Measurements from ENCODE around the gene TBC1D20.
"Not testable (repeated sequence)": the region's sequence is repeated elsewhere in the genome, so short reads cannot be mapped to it uniquely, and the experiment has no call there.

The TBC1D20 gene

DNA sequence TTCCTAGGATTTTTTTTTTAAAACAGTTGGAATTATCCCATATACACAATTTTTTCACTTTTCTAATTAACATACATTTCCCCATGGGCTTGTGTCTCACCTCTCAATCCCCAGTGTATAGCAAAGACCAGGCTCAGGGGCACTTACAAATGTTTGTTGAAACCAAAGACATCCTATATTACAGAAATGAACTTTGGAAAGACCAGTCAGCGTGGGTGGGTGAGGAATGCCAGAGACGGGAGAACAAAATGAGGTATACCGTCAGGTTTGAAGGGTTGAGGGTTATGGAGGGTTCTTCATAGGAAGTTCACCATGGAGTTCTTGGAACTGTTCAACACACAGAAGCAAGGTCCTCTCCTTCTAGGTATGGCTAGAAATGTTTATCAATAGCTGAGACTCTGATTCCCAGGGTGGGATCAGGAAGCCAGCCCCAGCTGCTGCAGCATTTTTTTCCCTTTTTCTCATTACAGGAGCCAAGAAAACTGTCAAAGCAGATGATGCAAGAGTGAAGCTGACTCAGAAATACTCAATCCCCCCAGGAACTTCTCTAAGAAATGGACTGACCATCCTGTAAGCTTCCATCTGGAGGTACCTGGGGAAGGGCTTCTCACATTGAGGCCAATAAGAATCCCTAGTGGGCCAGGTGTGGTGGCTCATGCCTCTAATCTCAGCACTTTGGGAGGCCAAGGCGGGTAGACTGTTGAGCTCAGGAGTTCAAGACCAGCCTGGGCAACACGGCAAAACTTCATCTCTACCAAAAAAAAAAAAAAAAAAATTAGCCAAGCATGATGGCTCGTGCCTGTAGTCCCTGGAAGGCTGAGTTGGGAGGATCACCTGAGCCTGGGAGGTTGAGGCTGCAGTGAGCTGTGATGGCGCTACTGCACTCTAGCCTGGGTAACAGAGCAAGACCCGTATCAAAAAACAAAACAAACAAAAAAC lies 15.9 kb upstream of the TBC1D20 start:
- no peaks in the 10 kb centered on the region for H3K9me3 ChIP-seq (ENCODE audit: insufficient read depth, low read length)
- TF ChIP-seq EZH2phosphoT487 (IDR thresholded peaks at IDR 0.05; ENCODE audit: low read depth) = no peak
- TF ChIP-seq, protein P1, sequence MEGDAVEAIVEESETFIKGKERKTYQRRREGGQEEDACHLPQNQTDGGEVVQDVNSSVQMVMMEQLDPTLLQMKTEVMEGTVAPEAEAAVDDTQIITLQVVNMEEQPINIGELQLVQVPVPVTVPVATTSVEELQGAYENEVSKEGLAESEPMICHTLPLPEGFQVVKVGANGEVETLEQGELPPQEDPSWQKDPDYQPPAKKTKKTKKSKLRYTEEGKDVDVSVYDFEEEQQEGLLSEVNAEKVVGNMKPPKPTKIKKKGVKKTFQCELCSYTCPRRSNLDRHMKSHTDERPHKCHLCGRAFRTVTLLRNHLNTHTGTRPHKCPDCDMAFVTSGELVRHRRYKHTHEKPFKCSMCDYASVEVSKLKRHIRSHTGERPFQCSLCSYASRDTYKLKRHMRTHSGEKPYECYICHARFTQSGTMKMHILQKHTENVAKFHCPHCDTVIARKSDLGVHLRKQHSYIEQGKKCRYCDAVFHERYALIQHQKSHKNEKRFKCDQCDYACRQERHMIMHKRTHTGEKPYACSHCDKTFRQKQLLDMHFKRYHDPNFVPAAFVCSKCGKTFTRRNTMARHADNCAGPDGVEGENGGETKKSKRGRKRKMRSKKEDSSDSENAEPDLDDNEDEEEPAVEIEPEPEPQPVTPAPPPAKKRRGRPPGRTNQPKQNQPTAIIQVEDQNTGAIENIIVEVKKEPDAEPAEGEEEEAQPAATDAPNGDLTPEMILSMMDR (IDR thresholded peaks at IDR 0.05; ENCODE audit: low read depth, low read length) = no peak
- H3K4me1 ChIP-seq (ENCODE audit: low read length) = no peaks in the 10 kb centered on the region
- no peaks in the 10 kb centered on the region for H3K27me3 ChIP-seq (ENCODE audit: low read depth, low read length)
- no peaks in the 10 kb centered on the region for H3K79me2 ChIP-seq (ENCODE audit: low read length)
- H3K4me3 ChIP-seq (ENCODE audit: low read length) = no peak overlapping the region
- H4K20me1 ChIP-seq (ENCODE audit: insufficient read depth, low read length) = peaks cover 4% of the 10 kb centered on the region; the same call in 1 of the 2 replicates
- no peak overlapping the region for H3K4me2 ChIP-seq (ENCODE audit: low read length)
- peaks cover 60% of the 10 kb centered on the region for H3K36me3 ChIP-seq (replicated peaks; ENCODE audit: low read depth, low read length)
- no peak overlapping the region for H2AFZ ChIP-seq (ENCODE audit: low read depth, low read length)
- H3K9ac ChIP-seq (ENCODE audit: low read length) = no peak overlapping the region
- H3K27ac ChIP-seq (ENCODE audit: low read length) = no peak overlapping the region

DNA sequence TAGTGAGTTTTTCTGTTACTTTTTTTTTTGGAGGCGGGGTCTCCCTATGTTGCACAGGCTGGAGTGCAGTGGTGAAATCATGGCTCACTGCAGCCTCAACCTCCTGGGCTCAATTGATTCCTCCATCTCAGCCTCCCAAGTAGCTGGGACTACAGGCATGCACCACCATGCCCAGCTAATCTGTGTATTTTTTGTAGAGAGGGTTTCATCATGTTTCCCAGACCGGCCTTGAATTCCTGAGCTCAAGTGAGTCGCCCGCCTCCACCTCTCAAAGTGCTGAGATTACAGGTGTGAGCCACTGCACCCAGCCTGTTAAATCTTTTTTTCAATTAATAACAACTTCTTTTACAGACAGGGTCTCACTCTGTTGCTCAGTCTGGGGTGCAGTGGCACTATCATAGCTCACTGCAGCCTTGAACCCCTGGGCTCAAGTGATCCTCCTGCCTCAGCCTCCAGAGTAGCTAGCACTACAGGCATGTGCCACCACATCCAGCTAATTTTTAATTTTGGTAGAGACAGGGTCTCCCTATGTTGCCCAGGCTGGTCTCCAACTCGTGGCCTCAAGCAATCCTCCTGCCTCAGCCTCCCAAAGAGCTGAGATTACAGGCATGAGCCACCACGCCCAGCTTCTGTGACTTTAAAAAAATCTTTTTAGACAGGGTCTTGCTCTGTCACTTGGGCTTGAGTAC lies 14.4 kb upstream of the TBC1D20 start:
- not testable (repeated sequence) for H4K20me1 ChIP-seq (ENCODE audit: insufficient read depth, low read length); H2AFZ ChIP-seq (ENCODE audit: low read depth, low read length); H3K9me3 ChIP-seq (ENCODE audit: insufficient read depth, low read length); H3K4me1 ChIP-seq (ENCODE audit: low read length); H3K79me2 ChIP-seq (ENCODE audit: low read length); H3K27ac ChIP-seq (ENCODE audit: low read length); H3K4me3 ChIP-seq (ENCODE audit: low read length); H3K4me2 ChIP-seq (ENCODE audit: low read length); H3K27me3 ChIP-seq (ENCODE audit: low read depth, low read length); H3K9ac ChIP-seq (ENCODE audit: low read length)
- peaks cover 61% of the 10 kb centered on the region for H3K36me3 ChIP-seq (replicated peaks; ENCODE audit: low read depth, low read length)

DNA sequence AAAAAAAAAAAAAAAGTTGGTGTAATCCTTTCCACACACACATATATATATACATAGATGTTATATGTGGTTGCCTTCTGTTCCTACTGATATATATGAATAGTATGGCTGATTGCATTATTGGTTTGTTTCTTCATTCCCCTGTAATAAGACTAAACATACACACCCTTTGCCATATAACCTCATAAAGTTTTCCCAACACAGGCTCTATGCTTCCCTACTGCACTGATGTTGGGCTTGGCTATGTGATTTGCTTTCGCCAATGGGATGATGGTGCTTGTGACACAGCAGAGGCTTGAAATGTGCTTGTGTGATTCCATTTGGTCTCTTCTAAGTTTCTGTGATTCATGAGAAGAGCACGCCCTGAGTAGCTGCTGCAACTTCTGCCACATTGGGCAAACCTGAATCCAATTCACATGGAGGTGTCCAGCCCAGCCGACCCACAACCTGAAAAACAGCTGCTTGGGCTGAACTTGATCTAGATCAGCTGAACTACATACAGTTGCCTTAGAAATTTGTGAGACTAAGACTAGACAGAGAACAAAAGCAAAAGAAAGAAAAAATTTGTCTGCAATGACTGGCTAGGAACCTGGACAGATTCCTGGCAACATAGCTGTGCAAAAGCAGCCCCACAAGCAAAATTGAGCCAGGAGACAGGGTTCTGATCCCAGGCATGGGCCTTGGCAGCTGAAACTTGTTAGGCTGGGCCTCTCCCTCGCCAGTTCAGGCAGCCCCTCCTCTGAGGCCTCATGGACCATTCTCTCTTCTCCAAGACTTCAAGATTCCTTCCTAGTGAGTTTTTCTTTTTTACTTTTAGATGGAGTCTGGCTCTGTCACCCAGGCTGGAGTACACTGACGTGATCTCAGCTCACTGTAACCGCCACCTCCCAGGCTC lies 13.4 kb upstream of the TBC1D20 start:
- Histone ChIP-seq H3K27ac (ENCODE audit: low read length) (no peak overlapping the region), H3K9ac (ENCODE audit: low read length) (no peak overlapping the region), H3K27me3 (ENCODE audit: low read depth, low read length) (no peaks in the 10 kb centered on the region), H3K9me3 (ENCODE audit: insufficient read depth, low read length) (peaks cover 9% of the 10 kb centered on the region), H3K79me2 (ENCODE audit: low read length) (no peaks in the 10 kb centered on the region), H2AFZ (ENCODE audit: low read depth, low read length) (no peak overlapping the region), H3K4me1 (ENCODE audit: low read length) (no peaks in the 10 kb centered on the region), H3K4me2 (ENCODE audit: low read length) (no peak overlapping the region), H3K4me3 (ENCODE audit: low read length) (no peak overlapping the region), H3K36me3 (replicated peaks; ENCODE audit: low read depth, low read length) (peaks cover 57% of the 10 kb centered on the region), H4K20me1 (ENCODE audit: insufficient read depth, low read length) (peaks cover 4% of the 10 kb centered on the region; the same call in 1 of the 2 replicates)
- no peak for TF ChIP-seq EZH2phosphoT487 (IDR thresholded peaks at IDR 0.05; ENCODE audit: low read depth)
- TF ChIP-seq, protein P1 (IDR thresholded peaks at IDR 0.05; ENCODE audit: low read depth, low read length) = no peak

DNA sequence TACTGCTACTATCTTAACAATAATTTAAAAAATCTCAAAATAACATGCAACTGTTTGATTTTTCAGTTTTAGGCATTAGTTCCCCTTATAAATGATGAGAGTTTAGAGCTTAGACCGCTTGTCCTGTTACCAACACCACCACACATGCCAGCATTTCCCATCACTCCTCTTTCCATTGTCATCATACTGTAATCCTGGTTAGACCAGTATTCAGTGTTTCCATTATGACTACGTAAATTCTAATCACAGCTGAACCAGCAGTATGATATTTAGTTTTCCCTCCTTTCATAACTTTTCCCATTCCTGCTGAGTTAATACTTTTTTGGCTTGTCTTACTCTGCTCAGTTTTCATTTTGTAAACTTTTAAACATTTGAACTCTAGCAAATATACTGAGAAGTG lies 12.2 kb upstream of the TBC1D20 start:
- no peak overlapping the region for H3K27ac ChIP-seq (ENCODE audit: low read length)
- no peak overlapping the region for H3K9ac ChIP-seq (ENCODE audit: low read length)
- H3K4me1 ChIP-seq (ENCODE audit: low read length) = no peaks in the 10 kb centered on the region

More for the DNA sequence above, 12.2 kb upstream of the TBC1D20 start:
- Histone ChIP-seq H3K27me3 (ENCODE audit: low read depth, low read length) (no peaks in the 10 kb centered on the region), H3K36me3 (replicated peaks; ENCODE audit: low read depth, low read length) (peaks cover 46% of the 10 kb centered on the region), H3K9me3 (ENCODE audit: insufficient read depth, low read length) (peaks cover 9% of the 10 kb centered on the region), H3K4me2 (ENCODE audit: low read length) (no peak overlapping the region), H4K20me1 (ENCODE audit: insufficient read depth, low read length) (peaks cover 4% of the 10 kb centered on the region; the same call in 1 of the 2 replicates), H3K79me2 (ENCODE audit: low read length) (no peaks in the 10 kb centered on the region), H2AFZ (ENCODE audit: low read depth, low read length) (no peak overlapping the region), H3K4me3 (ENCODE audit: low read length) (no peak overlapping the region)
- TF ChIP-seq, protein P1 (IDR thresholded peaks at IDR 0.05; ENCODE audit: low read depth, low read length) = no peak
- TF ChIP-seq EZH2phosphoT487 (IDR thresholded peaks at IDR 0.05; ENCODE audit: low read depth) = no peak
